Measurements from ENCODE around the gene SLC9A8.
A peak's percentile ranks its signal among the peaks of the same experiment; 100 is the strongest.

Gene SLC9A8

GRCh38 chr20:49835031-49835430 lies 22.4 kb downstream of the SLC9A8 start:
- DNase-seq (ENCODE audit: low spot score) = no peak
- Histone ChIP-seq H3K4me1 (ENCODE audit: insufficient read depth, poor library complexity, severe bottlenecking) (peaks cover 22% of the 10 kb centered on the region), H3K9me3 (ENCODE audit: severe bottlenecking) (no peaks in the 10 kb centered on the region), H3K4me3 (ENCODE audit: severe bottlenecking) (no peak overlapping the region), H3K36me3 (ENCODE audit: low read depth) (peaks cover 26% of the 10 kb centered on the region), H3K27me3 (ENCODE audit: insufficient read depth, poor library complexity, severe bottlenecking) (no peaks in the 10 kb centered on the region), H3K27ac (ENCODE audit: poor library complexity, severe bottlenecking) (no peak overlapping the region)
- TF ChIP-seq CTCF (IDR thresholded peaks at IDR 0.05; ENCODE audit: poor library complexity, severe bottlenecking) = no peak
- ATAC-seq (ENCODE audit: low read depth) = peak; percentile 43; the same call in 2 of the 3 replicates

- Histone ChIP-seq H3K4me3 (ENCODE audit: severe bottlenecking) (no peak overlapping the region), H3K27ac (ENCODE audit: poor library complexity, severe bottlenecking) (no peak overlapping the region), H3K27me3 (ENCODE audit: insufficient read depth, poor library complexity, severe bottlenecking) (no peaks in the 10 kb centered on the region), H3K4me1 (ENCODE audit: insufficient read depth, poor library complexity, severe bottlenecking) (peaks cover 11% of the 10 kb centered on the region), H3K36me3 (ENCODE audit: low read depth) (peaks cover 36% of the 10 kb centered on the region), H3K9me3 (ENCODE audit: severe bottlenecking) (no peaks in the 10 kb centered on the region)
- no peak for DNase-seq (ENCODE audit: low spot score)
- no peak for ATAC-seq (ENCODE audit: low read depth)
- no peak for TF ChIP-seq CTCF (IDR thresholded peaks at IDR 0.05; ENCODE audit: poor library complexity, severe bottlenecking)
These were observed 25.9 kb downstream of the SLC9A8 start for GRCh38 chr20:49838546-49838945.

GRCh38 chr20:49843139-49843538 lies 30.5 kb downstream of the SLC9A8 start:
- DNase-seq (ENCODE audit: low spot score) (no peak), ATAC-seq (ENCODE audit: low read depth) (no peak)
- Histone ChIP-seq H3K27ac (ENCODE audit: poor library complexity, severe bottlenecking) (no peak overlapping the region), H3K4me3 (ENCODE audit: severe bottlenecking) (no peak overlapping the region), H3K4me1 (ENCODE audit: insufficient read depth, poor library complexity, severe bottlenecking) (peaks cover 2% of the 10 kb centered on the region), H3K27me3 (ENCODE audit: insufficient read depth, poor library complexity, severe bottlenecking) (no peaks in the 10 kb centered on the region), H3K36me3 (ENCODE audit: low read depth) (peaks cover 29% of the 10 kb centered on the region), H3K9me3 (ENCODE audit: severe bottlenecking) (no peaks in the 10 kb centered on the region)
- TF ChIP-seq CTCF (IDR thresholded peaks at IDR 0.05; ENCODE audit: poor library complexity, severe bottlenecking) = no peak

- Histone ChIP-seq H3K9me3 (ENCODE audit: severe bottlenecking) (no peaks in the 10 kb centered on the region), H3K4me3 (ENCODE audit: severe bottlenecking) (no peak overlapping the region), H3K27me3 (ENCODE audit: insufficient read depth, poor library complexity, severe bottlenecking) (no peaks in the 10 kb centered on the region), H3K27ac (ENCODE audit: poor library complexity, severe bottlenecking) (no peak overlapping the region), H3K36me3 (ENCODE audit: low read depth) (peaks cover 36% of the 10 kb centered on the region), H3K4me1 (ENCODE audit: insufficient read depth, poor library complexity, severe bottlenecking) (peaks cover 2% of the 10 kb centered on the region)
- DNase-seq (ENCODE audit: low spot score) (no peak), ATAC-seq (ENCODE audit: low read depth) (no peak)
- TF ChIP-seq CTCF (IDR thresholded peaks at IDR 0.05; ENCODE audit: poor library complexity, severe bottlenecking) = no peak
These were observed 31.2 kb downstream of the SLC9A8 start for GRCh38 chr20:49843770-49844380.

GRCh38 chr20:49845060-49845459 lies 32.4 kb downstream of the SLC9A8 start:
- Histone ChIP-seq H3K4me3 (ENCODE audit: severe bottlenecking) (no peak overlapping the region), H3K27me3 (ENCODE audit: insufficient read depth, poor library complexity, severe bottlenecking) (no peaks in the 10 kb centered on the region), H3K36me3 (ENCODE audit: low read depth) (peaks cover 35% of the 10 kb centered on the region), H3K27ac (ENCODE audit: poor library complexity, severe bottlenecking) (no peak overlapping the region), H3K4me1 (ENCODE audit: insufficient read depth, poor library complexity, severe bottlenecking) (peaks cover 8% of the 10 kb centered on the region), H3K9me3 (ENCODE audit: severe bottlenecking) (no peaks in the 10 kb centered on the region)
- ATAC-seq (ENCODE audit: low read depth) (no peak), DNase-seq (ENCODE audit: low spot score) (no peak)
- no peak for TF ChIP-seq CTCF (IDR thresholded peaks at IDR 0.05; ENCODE audit: poor library complexity, severe bottlenecking)

All from RWPE2 (cell line).